ENCODE results near the gene CXCL1.

CXCL1 gene

GRCh38 chr4:73852771-73853170, 16.4 kb upstream of the CXCL1 start:
- no peak for DNase-seq

GRCh38 chr4:73853246-73853704, 15.9 kb upstream of the CXCL1 start, which contains the start of gene PF4V1:
Gene PF4V1, plus strand, starts transcription at chr4:73853296. Its CDS starts 67 bp downstream, at chr4:73853363.
- DNase-seq = no peak

GRCh38 chr4:73853718-73854473, 15.3 kb upstream of the CXCL1 start:
- DNase-seq = no peak

- no peak for DNase-seq
Measured at GRCh38 chr4:73855406-73855805, 13.8 kb upstream of the CXCL1 start.

GRCh38 chr4:73856518-73856917, 12.7 kb upstream of the CXCL1 start:
- DNase-seq = no peak

- DNase-seq = no peak
Measured at GRCh38 chr4:73859614-73860088, 9.5 kb upstream of the CXCL1 start.

GRCh38 chr4:73860181-73860580, 9.0 kb upstream of the CXCL1 start:
- no peak for DNase-seq

- no peak for DNase-seq
Measured at GRCh38 chr4:73860917-73861316, 8.3 kb upstream of the CXCL1 start.

- DNase-seq = no peak
Measured at GRCh38 chr4:73862322-73862721, 6.9 kb upstream of the CXCL1 start.

- no peak for DNase-seq
Measured at GRCh38 chr4:73864365-73864764, 4.8 kb upstream of the CXCL1 start.

- no peak for DNase-seq
Measured at GRCh38 chr4:73864961-73865360, 4.2 kb upstream of the CXCL1 start.

- DNase-seq = no peak
Measured at GRCh38 chr4:73865431-73866096, 3.6 kb upstream of the CXCL1 start.

GRCh38 chr4:73866246-73866645, 2.9 kb upstream of the CXCL1 start:
- DNase-seq = no peak

GRCh38 chr4:73867783-73868182, 1.4 kb upstream of the CXCL1 start:
- DNase-seq = peak; percentile 31

GRCh38 chr4:73868206-73869129, 725 bp upstream of the CXCL1 start:
- no peak for DNase-seq

GRCh38 chr4:73870260-73870659, 1.1 kb downstream of the CXCL1 start:
- DNase-seq = peak; percentile 35

GRCh38 chr4:73870768-73871167, 1.6 kb downstream of the CXCL1 start:
- DNase-seq = no peak

GRCh38 chr4:73871511-73872310, 2.5 kb downstream of the CXCL1 start:
- DNase-seq = no peak

GRCh38 chr4:73872316-73873108, 3.3 kb downstream of the CXCL1 start:
- no peak for DNase-seq

- DNase-seq = no peak
Measured at GRCh38 chr4:73874386-73874785, 5.2 kb downstream of the CXCL1 start.

GRCh38 chr4:73875401-73875800, 6.2 kb downstream of the CXCL1 start:
- DNase-seq = no peak

Measured in NCI-H510A (cell line).